Glutamatergic neuron (in vitro differentiated cells): ENCODE results near the gene ACP2. TPM values are rescaled to one million over a fixed set of nuclear protein-coding genes. Genes with fewer than 3 reads are reported as not detected.

Experiments used
- DNase-seq: peaks from one replicate; pipeline ENCODE4 v3.0.0; 2022
- H3K27ac Mint-ChIP-seq: one replicate; pipeline ENCODE4 v1.8.0; 2020; ENCODE audit warnings: mild to moderate bottlenecking, mixed read lengths, inconsistent platforms; ENCODE audit not compliant: unreplicated experiment
- H3K27me3 Mint-ChIP-seq: one replicate; pipeline ENCODE4 v1.8.0; 2020; ENCODE audit warnings: mild to moderate bottlenecking, moderate library complexity, mixed read lengths, inconsistent platforms; ENCODE audit not compliant: unreplicated experiment
- H3K36me3 Mint-ChIP-seq: one replicate; pipeline ENCODE4 v1.8.0; 2020; ENCODE audit warnings: mild to moderate bottlenecking, mixed read lengths, inconsistent platforms; ENCODE audit not compliant: unreplicated experiment
- H3K4me1 Mint-ChIP-seq: one replicate; pipeline ENCODE4 v1.8.0; 2020; ENCODE audit warnings: mild to moderate bottlenecking, low read depth, mixed read lengths, inconsistent platforms; ENCODE audit not compliant: unreplicated experiment
- H3K4me3 Mint-ChIP-seq: one replicate; pipeline ENCODE4 v1.8.0; 2020; ENCODE audit warnings: mild to moderate bottlenecking, mixed read lengths, inconsistent platforms; ENCODE audit not compliant: unreplicated experiment
- H3K9me3 Mint-ChIP-seq: one replicate; pipeline ENCODE4 v1.8.0; 2020; ENCODE audit warnings: mild to moderate bottlenecking, moderate library complexity, mixed read lengths, inconsistent platforms; ENCODE audit not compliant: unreplicated experiment
- CTCF ChIP-seq: fragments of 200-600 bp; sonication (generic); IDR thresholded peaks from one replicate; pipeline ENCODE4 v1.5.0; 2021; ENCODE audit not compliant: partially characterized antibody, unreplicated experiment
- total RNA-seq: library from RNA; stranded (reverse); fragmentation: NEBNext Ultra II Directional; extraction: Animal tissue kit (Norgen Biotek cat#: 25700); gene quantifications from one replicate; pipeline ENCODE4 v1.2.1, GENCODE V29; 2021; ENCODE audit not compliant: unreplicated experiment

ACP2 gene
- total RNA-seq, 1 donor from 2014 or later: 44.3 TPM

- no peaks in the 10 kb centered on the region for H3K36me3 Mint-ChIP-seq
- no peak for TF ChIP-seq CTCF
- no peak overlapping the region for H3K27ac Mint-ChIP-seq
- peaks cover 8% of the 10 kb centered on the region for H3K9me3 Mint-ChIP-seq
- peaks cover 15% of the 10 kb centered on the region for H3K4me1 Mint-ChIP-seq
- no peak overlapping the region for H3K4me3 Mint-ChIP-seq
- peaks cover 5% of the 10 kb centered on the region for H3K27me3 Mint-ChIP-seq
- no peak for DNase-seq
Observed at GRCh38 chr11:47264119-47264518, 15.5 kb upstream of the ACP2 start.

- Mint-ChIP-seq H3K9me3 (peaks cover 2% of the 10 kb centered on the region), H3K27ac (no peak overlapping the region), H3K4me1 (peaks cover 6% of the 10 kb centered on the region), H3K27me3 (no peaks in the 10 kb centered on the region), H3K36me3 (no peaks in the 10 kb centered on the region), H3K4me3 (no peak overlapping the region)
- TF ChIP-seq CTCF: no peak
- DNase-seq: no peak
Observed at GRCh38 chr11:47261291-47261800, 12.7 kb upstream of the ACP2 start.

GRCh38 chr11:47260366-47260765, 11.8 kb upstream of the ACP2 start:
- DNase-seq: no peak
- no peaks in the 10 kb centered on the region for H3K36me3 Mint-ChIP-seq
- H3K9me3 Mint-ChIP-seq: peaks cover 2% of the 10 kb centered on the region
- no peak overlapping the region for H3K4me3 Mint-ChIP-seq
- no peak for TF ChIP-seq CTCF
- peaks cover 6% of the 10 kb centered on the region for H3K4me1 Mint-ChIP-seq
- peaks cover 2% of the 10 kb centered on the region for H3K27me3 Mint-ChIP-seq
- no peak overlapping the region for H3K27ac Mint-ChIP-seq

GRCh38 chr11:47259232-47259977, 10.8 kb upstream of the ACP2 start:
- H3K9me3 Mint-ChIP-seq: peaks cover 4% of the 10 kb centered on the region
- no peak overlapping the region for H3K4me3 Mint-ChIP-seq
- DNase-seq: peak; percentile 64
- peaks cover 2% of the 10 kb centered on the region for H3K27me3 Mint-ChIP-seq
- H3K4me1 Mint-ChIP-seq: peaks cover 13% of the 10 kb centered on the region
- H3K27ac Mint-ChIP-seq: no peak overlapping the region
- TF ChIP-seq CTCF: peak; percentile 69
- no peaks in the 10 kb centered on the region for H3K36me3 Mint-ChIP-seq

GRCh38 chr11:47258317-47258902, 9.8 kb upstream of the ACP2 start:
- no peak for TF ChIP-seq CTCF
- H3K27me3 Mint-ChIP-seq: peaks cover 2% of the 10 kb centered on the region
- H3K36me3 Mint-ChIP-seq: no peaks in the 10 kb centered on the region
- H3K4me1 Mint-ChIP-seq: peaks cover 13% of the 10 kb centered on the region
- peaks cover 4% of the 10 kb centered on the region for H3K9me3 Mint-ChIP-seq
- no peak overlapping the region for H3K4me3 Mint-ChIP-seq
- no peak for DNase-seq
- no peak overlapping the region for H3K27ac Mint-ChIP-seq
